ENCODE results near the gene THRB. TPM values are rescaled to one million over a fixed set of nuclear protein-coding genes. Genes with fewer than 3 reads are reported as not detected.

Gene THRB
- total and polyA plus RNA-seq, 2 experiments from 2014 or later: 26.8 to 60.0 TPM

DNA sequence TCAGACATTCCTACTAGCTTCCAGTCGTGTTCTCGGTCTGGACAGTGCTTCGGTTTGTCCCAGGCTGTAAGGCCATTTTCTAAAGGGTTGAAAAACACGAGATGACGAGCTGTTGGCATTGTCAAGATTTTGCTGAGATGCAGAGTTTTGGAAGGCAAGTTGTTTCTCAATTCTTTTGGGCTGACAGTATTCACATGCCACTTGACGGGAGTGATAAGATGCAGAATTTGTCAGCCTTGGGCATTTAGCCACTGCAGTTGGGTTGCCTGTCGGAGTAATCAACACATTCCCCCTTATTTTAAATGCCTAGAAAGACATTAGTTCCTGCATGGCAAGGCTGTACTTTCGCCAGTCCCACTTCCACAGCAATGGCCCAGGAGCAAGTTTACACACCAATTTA is 304.4 kb downstream of the THRB start:
- H3K27me3 ChIP-seq: no peaks in the 10 kb centered on the region
- no peaks in the 10 kb centered on the region for H4K20me1 ChIP-seq (ENCODE audit: insufficient read depth, poor library complexity, severe bottlenecking)
- no peak for DNase-seq (ENCODE audit: low spot score)
- H3K4me2 ChIP-seq: no peak overlapping the region
- no peak overlapping the region for H2AFZ ChIP-seq
- H3K4me1 ChIP-seq (ENCODE audit: insufficient read depth): peaks cover 14% of the 10 kb centered on the region
- H3K9me2 ChIP-seq (replicated peaks; ENCODE audit: insufficient read depth): no peaks in the 10 kb centered on the region
- H3K27ac ChIP-seq: no peak overlapping the region
- no peaks in the 10 kb centered on the region for H3K36me3 ChIP-seq (replicated peaks; ENCODE audit: insufficient read depth, low read depth)
- H3K9me3 ChIP-seq (ENCODE audit: low read depth): no peaks in the 10 kb centered on the region
- 91% methylated on average over 8 of the region's 8 CpGs for WGBS (ENCODE audit: low lambda C conversion rate, missing lambda C conversion rate)
- TF ChIP-seq, protein P1, sequence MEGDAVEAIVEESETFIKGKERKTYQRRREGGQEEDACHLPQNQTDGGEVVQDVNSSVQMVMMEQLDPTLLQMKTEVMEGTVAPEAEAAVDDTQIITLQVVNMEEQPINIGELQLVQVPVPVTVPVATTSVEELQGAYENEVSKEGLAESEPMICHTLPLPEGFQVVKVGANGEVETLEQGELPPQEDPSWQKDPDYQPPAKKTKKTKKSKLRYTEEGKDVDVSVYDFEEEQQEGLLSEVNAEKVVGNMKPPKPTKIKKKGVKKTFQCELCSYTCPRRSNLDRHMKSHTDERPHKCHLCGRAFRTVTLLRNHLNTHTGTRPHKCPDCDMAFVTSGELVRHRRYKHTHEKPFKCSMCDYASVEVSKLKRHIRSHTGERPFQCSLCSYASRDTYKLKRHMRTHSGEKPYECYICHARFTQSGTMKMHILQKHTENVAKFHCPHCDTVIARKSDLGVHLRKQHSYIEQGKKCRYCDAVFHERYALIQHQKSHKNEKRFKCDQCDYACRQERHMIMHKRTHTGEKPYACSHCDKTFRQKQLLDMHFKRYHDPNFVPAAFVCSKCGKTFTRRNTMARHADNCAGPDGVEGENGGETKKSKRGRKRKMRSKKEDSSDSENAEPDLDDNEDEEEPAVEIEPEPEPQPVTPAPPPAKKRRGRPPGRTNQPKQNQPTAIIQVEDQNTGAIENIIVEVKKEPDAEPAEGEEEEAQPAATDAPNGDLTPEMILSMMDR (IDR thresholded peaks at IDR 0.05; ENCODE audit: poor library complexity): no peak
- no peak for TF ChIP-seq EZH2phosphoT487 (IDR thresholded peaks at IDR 0.05; ENCODE audit: low read depth, severe bottlenecking, unreplicated experiment)
- no peak for TF ChIP-seq EZH2 (IDR thresholded peaks at IDR 0.05; ENCODE audit: borderline replicate concordance)
- no peaks in the 10 kb centered on the region for H3K79me2 ChIP-seq
- H3K4me3 ChIP-seq: no peak overlapping the region

DNA sequence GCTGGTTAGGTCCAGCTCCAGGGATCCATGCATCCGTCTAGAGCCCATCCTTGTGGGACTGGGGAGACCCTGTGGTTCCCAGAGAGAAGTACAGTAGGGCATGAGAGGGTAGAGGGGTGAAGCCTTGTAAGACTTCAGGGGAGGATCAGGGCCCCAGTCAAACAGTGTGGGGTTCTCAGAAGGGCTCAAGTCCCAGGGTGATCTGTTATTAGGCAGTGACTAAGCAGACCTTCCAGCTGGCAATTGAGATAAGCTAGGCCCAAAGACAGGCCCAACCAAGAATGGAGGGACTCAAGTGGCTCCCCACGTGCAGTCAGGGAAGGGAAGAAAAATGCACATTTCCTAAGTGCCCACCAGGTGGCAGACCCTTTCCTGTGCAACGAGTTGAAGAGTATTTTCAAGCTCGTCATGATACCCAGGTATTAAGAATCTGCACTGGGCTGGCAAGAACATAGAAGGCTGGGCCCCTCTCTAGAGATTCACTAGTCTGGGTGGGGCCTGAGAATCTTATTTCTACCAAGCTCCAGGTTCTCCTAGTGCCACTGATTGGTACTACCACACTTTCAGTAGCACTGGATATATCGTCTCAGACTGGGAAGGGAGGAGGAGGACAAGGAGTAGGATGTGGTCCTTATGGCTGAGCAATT is 308.8 kb downstream of the THRB start:
- DNase-seq (ENCODE audit: low spot score): peak; percentile 63
- Histone ChIP-seq H3K79me2 (no peaks in the 10 kb centered on the region), H3K4me2 (no peak overlapping the region), H3K27ac (no peak overlapping the region), H3K27me3 (no peaks in the 10 kb centered on the region), H3K9me3 (ENCODE audit: low read depth) (no peaks in the 10 kb centered on the region), H4K20me1 (ENCODE audit: insufficient read depth, poor library complexity, severe bottlenecking) (no peaks in the 10 kb centered on the region), H3K4me1 (ENCODE audit: insufficient read depth) (peaks cover 3% of the 10 kb centered on the region), H3K4me3 (no peak overlapping the region), H3K36me3 (replicated peaks; ENCODE audit: insufficient read depth, low read depth) (no peaks in the 10 kb centered on the region), H3K9me2 (replicated peaks; ENCODE audit: insufficient read depth) (no peaks in the 10 kb centered on the region), H2AFZ (no peak overlapping the region)
- no peak for TF ChIP-seq EZH2phosphoT487 (IDR thresholded peaks at IDR 0.05; ENCODE audit: low read depth, severe bottlenecking, unreplicated experiment)
- TF ChIP-seq, protein P1 (IDR thresholded peaks at IDR 0.05; ENCODE audit: poor library complexity): peak; percentile 53
- WGBS (ENCODE audit: low lambda C conversion rate, missing lambda C conversion rate): 54% methylated on average over 5 of the region's 5 CpGs

DNA sequence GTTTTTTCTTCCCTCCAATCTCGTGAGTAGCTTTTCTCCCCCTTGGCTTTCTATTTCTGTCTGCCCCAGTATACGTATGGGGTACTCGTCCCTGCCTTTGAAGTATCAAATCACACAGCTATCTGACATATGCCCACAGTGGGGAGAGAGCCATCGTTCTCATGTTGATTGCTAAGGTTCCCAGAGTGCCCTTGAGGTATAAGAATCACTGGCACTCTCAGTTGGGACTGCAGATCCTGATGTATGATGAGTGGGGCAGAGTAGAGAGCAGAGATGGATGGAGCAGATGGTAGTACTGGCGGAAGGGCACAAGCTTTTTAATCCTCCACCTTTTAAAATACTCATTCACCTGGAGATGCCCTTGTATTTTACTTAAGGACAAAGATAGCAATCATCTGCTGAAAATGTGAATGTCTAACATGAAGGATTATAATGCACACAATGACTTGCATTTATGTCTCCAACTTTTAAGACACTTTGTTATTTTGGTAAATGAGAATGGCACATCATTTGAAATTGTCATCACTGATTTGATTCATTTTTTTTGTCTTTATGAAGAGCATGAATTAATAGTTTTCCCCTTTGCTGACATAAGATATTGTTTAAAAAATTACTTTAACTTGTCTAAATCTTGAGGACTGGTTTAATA is 310.0 kb downstream of the THRB start:
- Histone ChIP-seq H3K4me1 (ENCODE audit: insufficient read depth) (peaks cover 3% of the 10 kb centered on the region), H2AFZ (no peak overlapping the region), H3K9me2 (replicated peaks; ENCODE audit: insufficient read depth) (no peaks in the 10 kb centered on the region), H3K9me3 (ENCODE audit: low read depth) (no peaks in the 10 kb centered on the region), H3K27ac (no peak overlapping the region), H3K36me3 (replicated peaks; ENCODE audit: insufficient read depth, low read depth) (no peaks in the 10 kb centered on the region), H3K27me3 (no peaks in the 10 kb centered on the region), H3K79me2 (no peaks in the 10 kb centered on the region), H3K4me3 (no peak overlapping the region), H4K20me1 (ENCODE audit: insufficient read depth, poor library complexity, severe bottlenecking) (no peaks in the 10 kb centered on the region), H3K4me2 (no peak overlapping the region)
- 83% methylated on average over 5 of the region's 5 CpGs for WGBS (ENCODE audit: low lambda C conversion rate, missing lambda C conversion rate)
- TF ChIP-seq EZH2phosphoT487 (IDR thresholded peaks at IDR 0.05; ENCODE audit: low read depth, severe bottlenecking, unreplicated experiment): no peak
- TF ChIP-seq, protein P1 (IDR thresholded peaks at IDR 0.05; ENCODE audit: poor library complexity): no peak
- TF ChIP-seq EZH2 (IDR thresholded peaks at IDR 0.05; ENCODE audit: borderline replicate concordance): no peak
- no peak for DNase-seq (ENCODE audit: low spot score)
